ENCODE results near the gene HDGFL3. TPM values are rescaled to one million over a fixed set of nuclear protein-coding genes. Genes with fewer than 3 reads are reported as not detected.

HDGFL3 gene
- total and polyA plus RNA-seq, 9 of the 15 experiments (the other 6 are each of a cell fraction or from before 2014, with no cell fraction given) = 6.7 to 42.0 (median 31.4) TPM

DNA sequence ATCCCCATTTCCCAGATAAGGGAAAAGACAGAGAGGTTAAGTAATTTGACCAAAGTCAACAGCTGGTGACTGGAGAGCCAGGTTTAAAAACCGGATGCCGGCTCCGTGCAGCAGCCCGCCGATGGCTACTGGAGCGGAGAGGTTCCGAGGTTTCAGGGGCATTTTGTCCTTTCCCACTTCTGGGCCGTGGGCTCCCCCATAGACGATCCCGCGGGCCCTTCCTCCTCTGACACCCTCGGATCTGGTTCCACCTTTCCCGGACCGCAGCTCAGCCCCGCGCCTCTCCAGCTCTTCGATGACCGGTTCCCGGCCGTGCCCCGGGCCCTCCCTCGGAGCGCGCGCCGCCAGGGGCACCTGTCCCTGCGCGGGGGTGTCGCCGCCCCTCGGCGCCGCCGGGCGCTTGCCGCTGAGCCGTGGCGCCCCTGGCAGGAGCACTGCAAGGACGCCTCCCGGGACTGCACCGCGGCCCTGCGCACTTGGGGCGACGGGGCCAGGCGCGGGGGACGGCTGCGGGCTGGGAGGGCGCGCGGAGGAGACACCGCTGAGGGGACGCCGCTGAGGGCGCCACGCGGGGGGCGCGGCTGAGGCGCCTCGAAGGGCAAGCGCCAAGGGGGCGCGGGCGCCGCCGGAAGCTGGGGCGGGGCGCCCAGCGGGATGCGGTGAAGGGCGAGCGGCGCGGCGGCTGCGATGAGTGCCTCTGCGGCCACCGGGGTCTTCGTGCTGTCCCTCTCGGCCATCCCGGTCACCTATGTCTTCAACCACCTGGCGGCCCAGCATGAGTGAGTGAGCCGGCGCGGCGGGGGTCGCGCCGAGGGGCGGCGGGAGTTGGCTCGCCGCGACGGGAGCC, 100.4 kb downstream of the HDGFL3 start, which contains the start of gene TM6SF1 (continued):
- TF ChIP-seq, protein P1, sequence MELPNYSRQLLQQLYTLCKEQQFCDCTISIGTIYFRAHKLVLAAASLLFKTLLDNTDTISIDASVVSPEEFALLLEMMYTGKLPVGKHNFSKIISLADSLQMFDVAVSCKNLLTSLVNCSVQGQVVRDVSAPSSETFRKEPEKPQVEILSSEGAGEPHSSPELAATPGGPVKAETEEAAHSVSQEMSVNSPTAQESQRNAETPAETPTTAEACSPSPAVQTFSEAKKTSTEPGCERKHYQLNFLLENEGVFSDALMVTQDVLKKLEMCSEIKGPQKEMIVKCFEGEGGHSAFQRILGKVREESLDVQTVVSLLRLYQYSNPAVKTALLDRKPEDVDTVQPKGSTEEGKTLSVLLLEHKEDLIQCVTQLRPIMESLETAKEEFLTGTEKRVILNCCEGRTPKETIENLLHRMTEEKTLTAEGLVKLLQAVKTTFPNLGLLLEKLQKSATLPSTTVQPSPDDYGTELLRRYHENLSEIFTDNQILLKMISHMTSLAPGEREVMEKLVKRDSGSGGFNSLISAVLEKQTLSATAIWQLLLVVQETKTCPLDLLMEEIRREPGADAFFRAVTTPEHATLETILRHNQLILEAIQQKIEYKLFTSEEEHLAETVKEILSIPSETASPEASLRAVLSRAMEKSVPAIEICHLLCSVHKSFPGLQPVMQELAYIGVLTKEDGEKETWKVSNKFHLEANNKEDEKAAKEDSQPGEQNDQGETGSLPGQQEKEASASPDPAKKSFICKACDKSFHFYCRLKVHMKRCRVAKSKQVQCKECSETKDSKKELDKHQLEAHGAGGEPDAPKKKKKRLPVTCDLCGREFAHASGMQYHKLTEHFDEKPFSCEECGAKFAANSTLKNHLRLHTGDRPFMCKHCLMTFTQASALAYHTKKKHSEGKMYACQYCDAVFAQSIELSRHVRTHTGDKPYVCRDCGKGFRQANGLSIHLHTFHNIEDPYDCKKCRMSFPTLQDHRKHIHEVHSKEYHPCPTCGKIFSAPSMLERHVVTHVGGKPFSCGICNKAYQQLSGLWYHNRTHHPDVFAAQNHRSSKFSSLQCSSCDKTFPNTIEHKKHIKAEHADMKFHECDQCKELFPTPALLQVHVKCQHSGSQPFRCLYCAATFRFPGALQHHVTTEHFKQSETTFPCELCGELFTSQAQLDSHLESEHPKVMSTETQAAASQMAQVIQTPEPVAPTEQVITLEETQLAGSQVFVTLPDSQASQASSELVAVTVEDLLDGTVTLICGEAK (IDR thresholded peaks at IDR 0.05) = peak; percentile 81
- TF ChIP-seq, protein P1 (CRISPR knock-in tag; IDR thresholded peaks at IDR 0.05) = no peak
- TF ChIP-seq TAF1 (IDR thresholded peaks at IDR 0.05; ENCODE audit: control insufficient read depth, extremely low read depth, insufficient read depth, low read length, severe bottlenecking) = no peak
- TF ChIP-seq, protein P2, sequence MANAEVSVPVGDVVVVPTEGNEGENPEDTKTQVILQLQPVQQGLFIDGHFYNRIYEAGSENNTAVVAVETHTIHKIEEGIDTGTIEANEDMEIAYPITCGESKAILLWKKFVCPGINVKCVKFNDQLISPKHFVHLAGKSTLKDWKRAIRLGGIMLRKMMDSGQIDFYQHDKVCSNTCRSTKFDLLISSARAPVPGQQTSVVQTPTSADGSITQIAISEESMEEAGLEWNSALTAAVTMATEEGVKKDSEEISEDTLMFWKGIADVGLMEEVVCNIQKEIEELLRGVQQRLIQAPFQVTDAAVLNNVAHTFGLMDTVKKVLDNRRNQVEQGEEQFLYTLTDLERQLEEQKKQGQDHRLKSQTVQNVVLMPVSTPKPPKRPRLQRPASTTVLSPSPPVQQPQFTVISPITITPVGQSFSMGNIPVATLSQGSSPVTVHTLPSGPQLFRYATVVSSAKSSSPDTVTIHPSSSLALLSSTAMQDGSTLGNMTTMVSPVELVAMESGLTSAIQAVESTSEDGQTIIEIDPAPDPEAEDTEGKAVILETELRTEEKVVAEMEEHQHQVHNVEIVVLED (CRISPR knock-in tag; IDR thresholded peaks at IDR 0.05) = 0 out of 2 replicates have a peak, but pooled peaks have one; percentile 6
- TF ChIP-seq, protein P3, sequence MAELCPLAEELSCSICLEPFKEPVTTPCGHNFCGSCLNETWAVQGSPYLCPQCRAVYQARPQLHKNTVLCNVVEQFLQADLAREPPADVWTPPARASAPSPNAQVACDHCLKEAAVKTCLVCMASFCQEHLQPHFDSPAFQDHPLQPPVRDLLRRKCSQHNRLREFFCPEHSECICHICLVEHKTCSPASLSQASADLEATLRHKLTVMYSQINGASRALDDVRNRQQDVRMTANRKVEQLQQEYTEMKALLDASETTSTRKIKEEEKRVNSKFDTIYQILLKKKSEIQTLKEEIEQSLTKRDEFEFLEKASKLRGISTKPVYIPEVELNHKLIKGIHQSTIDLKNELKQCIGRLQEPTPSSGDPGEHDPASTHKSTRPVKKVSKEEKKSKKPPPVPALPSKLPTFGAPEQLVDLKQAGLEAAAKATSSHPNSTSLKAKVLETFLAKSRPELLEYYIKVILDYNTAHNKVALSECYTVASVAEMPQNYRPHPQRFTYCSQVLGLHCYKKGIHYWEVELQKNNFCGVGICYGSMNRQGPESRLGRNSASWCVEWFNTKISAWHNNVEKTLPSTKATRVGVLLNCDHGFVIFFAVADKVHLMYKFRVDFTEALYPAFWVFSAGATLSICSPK (IDR thresholded peaks at IDR 0.05; ENCODE audit: borderline replicate concordance) = no peak
- no peak for TF ChIP-seq ZFP1 (CRISPR knock-in tag; IDR thresholded peaks at IDR 0.05)
- peak; percentile 84 for TF ChIP-seq GABPA (tag; conservative IDR thresholded peaks at IDR 0.05; ENCODE audit: low read depth)
- no peak for TF ChIP-seq ZZZ3 (IDR thresholded peaks at IDR 0.05)
